Measurements from ENCODE around the gene FRMPD2. TPM values are rescaled to one million over a fixed set of nuclear protein-coding genes. Genes with fewer than 3 reads are reported as not detected.
"Not testable (repeated sequence)": the region's sequence is repeated elsewhere in the genome, so short reads cannot be mapped to it uniquely, and the experiment has no call there.

The FRMPD2 gene
- total RNA-seq, 1 experiment from 2014 or later = 0.44 TPM

DNA sequence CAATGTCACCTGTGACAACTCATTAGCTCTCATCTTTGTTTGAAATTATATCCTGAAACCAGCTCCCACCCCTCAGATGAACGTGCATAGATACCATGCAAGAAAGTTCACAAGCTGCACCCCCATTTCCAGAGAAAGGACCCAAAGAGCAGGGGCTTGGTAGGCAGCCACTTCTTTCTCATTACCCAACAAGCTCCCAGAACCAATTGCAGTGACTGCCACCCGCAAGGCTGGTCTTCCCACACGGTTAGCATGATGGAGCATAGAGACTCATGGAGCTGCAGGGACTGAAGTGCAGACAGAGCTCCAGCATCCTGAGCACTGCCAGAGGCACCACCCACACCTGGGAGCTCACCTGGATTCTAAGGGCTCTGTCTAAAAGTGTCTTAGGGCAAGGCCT, 28.5 kb downstream of the FRMPD2 start:
- Histone ChIP-seq H3K4me2 (ENCODE audit: insufficient read depth, insufficient read length, low read length) (no peak overlapping the region), H3K18ac (ENCODE audit: insufficient read length, low read depth, low read length) (no peak overlapping the region), H3K79me1 (ENCODE audit: insufficient read depth, low read depth, low read length, poor library complexity, severe bottlenecking) (no peaks in the 10 kb centered on the region), H4K20me1 (ENCODE audit: control insufficient read depth, insufficient read depth, insufficient read length) (no peaks in the 10 kb centered on the region), H2BK20ac (ENCODE audit: low read depth, low read length, poor library complexity, severe bottlenecking) (no peak overlapping the region), H3K4ac (ENCODE audit: low read depth, low read length) (no peak overlapping the region), H3K23ac (ENCODE audit: insufficient read length, low read depth, low read length) (no peak overlapping the region), H2AK5ac (ENCODE audit: insufficient read length, low read length) (no peak overlapping the region), H3K27me3 (ENCODE audit: insufficient read depth, low read length) (no peaks in the 10 kb centered on the region), H3T11ph (ENCODE audit: low read length) (no peak overlapping the region), H4K8ac (replicated peaks; ENCODE audit: insufficient read length, low read depth, low read length) (no peak overlapping the region), H4K5ac (ENCODE audit: insufficient read length, low read depth, low read length) (no peak overlapping the region), H2BK5ac (ENCODE audit: insufficient read length, low read length) (no peak overlapping the region), H2BK120ac (ENCODE audit: low read depth, low read length, poor library complexity, severe bottlenecking) (no peak overlapping the region), H3K23me2 (ENCODE audit: insufficient read length, low read depth, low read length, poor library complexity, severe bottlenecking) (no peaks in the 10 kb centered on the region), H3K4me1 (ENCODE audit: insufficient read depth, low read length) (peaks cover 3% of the 10 kb centered on the region; the same call in 1 of the 2 replicates), H2AFZ (ENCODE audit: low read length) (no peak overlapping the region), H3K9me3 (ENCODE audit: control insufficient read depth, low read depth, low read length) (no peaks in the 10 kb centered on the region), H3K9ac (ENCODE audit: extremely low read depth, insufficient read length, low read length) (no peak overlapping the region), H2BK15ac (ENCODE audit: low read depth, low read length) (no peak overlapping the region), H3K14ac (ENCODE audit: insufficient read depth, low read length) (no peak overlapping the region), H2BK12ac (ENCODE audit: insufficient read length, low read depth, low read length) (no peak overlapping the region), H3K56ac (ENCODE audit: insufficient read length, low read depth, low read length) (no peak overlapping the region), H3K27ac (ENCODE audit: insufficient read length, low read depth, low read length) (no peak overlapping the region), H4K91ac (ENCODE audit: insufficient read length, low read depth, low read length) (no peak overlapping the region), H3K79me2 (ENCODE audit: insufficient read depth, low read length) (no peaks in the 10 kb centered on the region)
- WGBS (ENCODE audit: extremely low coverage, insufficient read length, low lambda C conversion rate) = no CpG with 5 or more reads among the region's 3 CpGs
- peak; percentile 10 for DNase-seq
- no peak for TF ChIP-seq CTCF (conservative IDR thresholded peaks at IDR 0.05)
- Mint-ChIP-seq H3K9me3 (no peaks in the 10 kb centered on the region), H3K4me3 (no peak overlapping the region), H3K27me3 (ENCODE audit: low read depth) (no peaks in the 10 kb centered on the region), H3K36me3 (ENCODE audit: insufficient read depth in 1 of 3, low read depth in 3 of 3) (no peaks in the 10 kb centered on the region), H3K4me1 (peaks cover 12 to 19% of the 10 kb centered on the region in 2 experiments), H3K27ac (no peak overlapping the region)

- DNase-seq; H4K8ac ChIP-seq (replicated peaks; ENCODE audit: insufficient read length, low read depth, low read length); H3K14ac ChIP-seq (ENCODE audit: insufficient read depth, low read length); H3K79me1 ChIP-seq (ENCODE audit: insufficient read depth, low read depth, low read length, poor library complexity, severe bottlenecking); H3K27me3 Mint-ChIP-seq (ENCODE audit: low read depth); H3K18ac ChIP-seq (ENCODE audit: insufficient read length, low read depth, low read length); H3K4me3 Mint-ChIP-seq; H3K27ac ChIP-seq (ENCODE audit: insufficient read length, low read depth, low read length); H3K9me3 ChIP-seq (ENCODE audit: control insufficient read depth, low read depth, low read length); H3K4me2 ChIP-seq (ENCODE audit: insufficient read depth, insufficient read length, low read length); H3K4me1 ChIP-seq (ENCODE audit: insufficient read depth, low read length); H3K9me3 Mint-ChIP-seq; H3K79me2 ChIP-seq (ENCODE audit: insufficient read depth, low read length); H2BK12ac ChIP-seq (ENCODE audit: insufficient read length, low read depth, low read length); H4K5ac ChIP-seq (ENCODE audit: insufficient read length, low read depth, low read length); H3K23me2 ChIP-seq (ENCODE audit: insufficient read length, low read depth, low read length, poor library complexity, severe bottlenecking); H3K56ac ChIP-seq (ENCODE audit: insufficient read length, low read depth, low read length); H2BK15ac ChIP-seq (ENCODE audit: low read depth, low read length); H2AFZ ChIP-seq (ENCODE audit: low read length); H3K4ac ChIP-seq (ENCODE audit: low read depth, low read length); H4K91ac ChIP-seq (ENCODE audit: insufficient read length, low read depth, low read length); H2BK120ac ChIP-seq (ENCODE audit: low read depth, low read length, poor library complexity, severe bottlenecking); H3K23ac ChIP-seq (ENCODE audit: insufficient read length, low read depth, low read length); H2BK5ac ChIP-seq (ENCODE audit: insufficient read length, low read length); H3K9ac ChIP-seq (ENCODE audit: extremely low read depth, insufficient read length, low read length); H3T11ph ChIP-seq (ENCODE audit: low read length); H2BK20ac ChIP-seq (ENCODE audit: low read depth, low read length, poor library complexity, severe bottlenecking); H3K27me3 ChIP-seq (ENCODE audit: insufficient read depth, low read length); H2AK5ac ChIP-seq (ENCODE audit: insufficient read length, low read length); H3K36me3 Mint-ChIP-seq (ENCODE audit: insufficient read depth in 1 of 3, low read depth in 3 of 3); H4K20me1 ChIP-seq (ENCODE audit: control insufficient read depth, insufficient read depth, insufficient read length): not testable (repeated sequence)
- peaks cover 12 to 18% of the 10 kb centered on the region in 2 experiments for H3K4me1 Mint-ChIP-seq
- peak overlapping the region in 1 of 3 experiments; percentile 45; a peak in 1 of 7 replicates for H3K27ac Mint-ChIP-seq
- WGBS (ENCODE audit: extremely low coverage, insufficient read length, low lambda C conversion rate) = no CpG with 5 or more reads among the region's 5 CpGs
Measured at GRCh38 chr10:48243921-48244320, 30.6 kb downstream of the FRMPD2 start.

All from H9 (cell line).